Subcutaneous abdominal adipose tissue (tissue), 5 donors: Measurements from ENCODE around the gene ABLIM2.

Experiments used
- H3K27ac ChIP-seq: one replicate; pipeline ENCODE4 v1.7.0; 2013; ENCODE audit warnings: low read depth, mild to moderate bottlenecking, inconsistent platforms, low read length, moderate library complexity
- H3K27me3 ChIP-seq, 5 donors: one replicate each; pipeline ENCODE4 v1.7.0; 2013; ENCODE audit warnings: low read length in 5 of 5, inconsistent platforms in 1 of 5; ENCODE audit not compliant: control insufficient read depth in 5 of 5, insufficient read depth in 4 of 5
- H3K36me3 ChIP-seq, 5 donors: one replicate each; pipeline ENCODE4 v1.7.0; 2013; ENCODE audit warnings: low read length in 5 of 5; ENCODE audit not compliant: control insufficient read depth in 5 of 5, insufficient read depth in 5 of 5
- H3K4me1 ChIP-seq, 5 donors: one replicate each; pipeline ENCODE4 v1.7.0; 2013; ENCODE audit warnings: low read length in 5 of 5, mild to moderate bottlenecking in 3 of 5, moderate library complexity in 1 of 5; ENCODE audit not compliant: control insufficient read depth in 5 of 5, insufficient read depth in 5 of 5
- H3K4me3 ChIP-seq, 5 donors: one replicate each; pipeline ENCODE4 v1.7.0; 2013; ENCODE audit warnings: low read length in 5 of 5, low read depth in 1 of 5
- H3K9ac ChIP-seq, 5 donors: one replicate each; pipeline ENCODE4 v1.7.0; 2013; ENCODE audit warnings: low read length in 5 of 5, mild to moderate bottlenecking in 4 of 5, moderate library complexity in 3 of 5
- H3K9me3 ChIP-seq, 5 donors: one replicate each; pipeline ENCODE4 v1.7.0; 2013; ENCODE audit warnings: low read length in 5 of 5; ENCODE audit not compliant: control insufficient read depth in 5 of 5
- donor health status: healthy.
- donor health status: healthy.
- donor health status: healthy.
- donor health status: healthy.
- donor health status: healthy.

Gene ABLIM2

DNA sequence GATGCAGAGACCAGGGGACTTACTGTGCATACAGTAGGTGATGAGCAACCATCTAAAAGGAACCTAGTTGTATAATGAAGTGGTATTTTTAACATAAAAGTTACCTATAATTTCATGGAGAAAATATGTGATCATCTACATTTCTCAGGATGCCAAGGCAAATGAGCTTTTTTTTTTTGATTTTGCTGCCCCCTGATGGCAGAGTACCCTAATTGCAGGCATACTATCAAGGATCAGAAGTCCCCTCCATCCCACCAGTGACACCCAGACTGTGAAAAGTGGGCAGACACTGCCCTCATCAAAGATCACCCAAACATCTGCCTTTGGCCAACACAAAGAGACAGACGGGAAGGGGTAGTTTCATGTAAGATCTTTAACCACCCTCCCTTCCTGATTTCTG, 9.6 kb upstream of the ABLIM2 start:
- H3K4me3 ChIP-seq: no peak overlapping the region
- H3K27me3 ChIP-seq: peaks cover 0 to 8% (median 5%) of the 10 kb centered on the region in 5 donors
- no peak overlapping the region for H3K9ac ChIP-seq
- H3K9me3 ChIP-seq: peaks cover 0 to 12% (median 7%) of the 10 kb centered on the region in 5 donors
- H3K27ac ChIP-seq: no peak overlapping the region
- H3K36me3 ChIP-seq: no peaks in the 10 kb centered on the region
- peaks cover 0 to 15% (median 0%) of the 10 kb centered on the region in 5 donors for H3K4me1 ChIP-seq

DNA sequence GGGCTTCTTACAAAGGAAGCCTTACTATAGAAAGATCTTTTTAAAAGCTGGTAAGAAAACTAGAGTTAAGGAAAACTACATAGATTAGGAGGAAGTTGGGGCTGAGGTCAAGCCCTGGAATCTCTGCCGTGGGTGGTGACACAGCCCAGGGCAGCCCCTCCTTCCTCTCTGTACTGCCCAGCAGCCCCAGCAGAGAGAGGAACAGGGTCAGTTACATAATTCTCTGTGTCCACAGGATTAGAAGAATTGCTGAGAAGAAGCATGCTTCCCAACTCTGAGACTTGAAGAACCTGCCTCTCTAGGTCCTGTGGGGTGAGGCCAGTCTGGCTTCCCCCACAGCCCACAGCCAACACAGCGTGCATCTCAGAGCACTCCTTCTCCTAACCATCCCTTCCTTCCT, 9.2 kb upstream of the ABLIM2 start:
- Histone ChIP-seq H3K9ac (peak overlapping the region in 1 of 5 donors; percentile 22), H3K9me3 (peaks cover 0 to 12% (median 7%) of the 10 kb centered on the region in 5 donors), H3K4me3 (no peak overlapping the region), H3K27me3 (peaks cover 0 to 11% (median 6%) of the 10 kb centered on the region in 5 donors), H3K4me1 (peaks cover 0 to 15% (median 0%) of the 10 kb centered on the region in 5 donors), H3K36me3 (no peaks in the 10 kb centered on the region), H3K27ac (peak overlapping the region; percentile 27)

GRCh38 chr4:8167291-8167690, 8.7 kb upstream of the ABLIM2 start:
- H3K4me3 ChIP-seq: no peak overlapping the region
- H3K9me3 ChIP-seq: peaks cover 0 to 12% (median 7%) of the 10 kb centered on the region in 5 donors
- H3K36me3 ChIP-seq: no peaks in the 10 kb centered on the region
- H3K27ac ChIP-seq: peak overlapping the region; percentile 27
- peaks cover 0 to 11% (median 6%) of the 10 kb centered on the region in 5 donors for H3K27me3 ChIP-seq
- no peak overlapping the region for H3K9ac ChIP-seq
- peaks cover 0 to 15% (median 0%) of the 10 kb centered on the region in 5 donors for H3K4me1 ChIP-seq

- Histone ChIP-seq H3K27me3 (peaks cover 0 to 3% (median 2%) of the 10 kb centered on the region in 5 donors), H3K9ac (no peak overlapping the region), H3K4me1 (peaks cover 0 to 6% (median 0%) of the 10 kb centered on the region in 5 donors)
These were observed 6.8 kb upstream of the ABLIM2 start for GRCh38 chr4:8165374-8165896.

DNA sequence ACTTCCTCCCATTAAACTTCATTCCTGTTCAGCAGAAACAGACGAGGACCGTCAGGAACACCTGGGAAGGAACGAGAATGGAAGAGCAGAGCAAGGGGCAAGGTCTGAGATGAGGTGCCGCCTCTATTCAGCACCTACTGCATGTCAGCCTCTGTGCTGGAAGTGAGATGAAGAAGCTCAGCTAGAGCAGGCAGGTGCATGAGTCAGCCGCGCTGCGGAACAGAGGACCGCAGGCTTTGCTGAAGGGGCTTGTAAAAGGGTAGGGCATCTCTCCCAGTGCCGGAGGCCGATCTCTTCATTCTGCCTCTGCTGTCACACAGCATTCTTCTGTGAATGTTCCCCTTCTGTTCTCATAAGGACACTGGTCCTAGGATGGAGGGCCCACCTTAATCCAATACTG, 6.1 kb upstream of the ABLIM2 start:
- H3K36me3 ChIP-seq: no peaks in the 10 kb centered on the region
- peaks cover 0 to 13% (median 5%) of the 10 kb centered on the region in 5 donors for H3K4me1 ChIP-seq
- no peak overlapping the region for H3K9ac ChIP-seq
- H3K27me3 ChIP-seq: peaks cover 0 to 3% (median 2%) of the 10 kb centered on the region in 5 donors
- peaks cover 0 to 12% (median 7%) of the 10 kb centered on the region in 5 donors for H3K9me3 ChIP-seq
- H3K27ac ChIP-seq: no peak overlapping the region
- H3K4me3 ChIP-seq: no peak overlapping the region

More at GRCh38 chr4:8165374-8165896, 6.8 kb upstream of the ABLIM2 start:
- Histone ChIP-seq H3K27ac (no peak overlapping the region), H3K9me3 (peaks cover 0 to 12% (median 7%) of the 10 kb centered on the region in 5 donors), H3K4me3 (no peak overlapping the region), H3K36me3 (no peaks in the 10 kb centered on the region)

- peaks cover 0 to 3% (median 2%) of the 10 kb centered on the region in 5 donors for H3K27me3 ChIP-seq
- H3K9ac ChIP-seq: no peak overlapping the region
- H3K27ac ChIP-seq: no peak overlapping the region
These were observed 5.6 kb upstream of the ABLIM2 start for GRCh38 chr4:8164194-8164565.

GRCh38 chr4:8163436-8164193, 5.0 kb upstream of the ABLIM2 start:
- peaks cover 0 to 21% (median 14%) of the 10 kb centered on the region in 5 donors for H3K4me1 ChIP-seq
- H3K4me3 ChIP-seq: no peak overlapping the region
- peaks cover 0 to 3% (median 2%) of the 10 kb centered on the region in 5 donors for H3K27me3 ChIP-seq
- H3K9ac ChIP-seq: no peak overlapping the region
- no peak overlapping the region for H3K27ac ChIP-seq
- peaks cover 0 to 8% (median 4%) of the 10 kb centered on the region in 5 donors for H3K9me3 ChIP-seq
- H3K36me3 ChIP-seq: no peaks in the 10 kb centered on the region

More at GRCh38 chr4:8164194-8164565, 5.6 kb upstream of the ABLIM2 start:
- H3K4me1 ChIP-seq: peaks cover 0 to 18% (median 11%) of the 10 kb centered on the region in 5 donors
- H3K9me3 ChIP-seq: peaks cover 0 to 12% (median 7%) of the 10 kb centered on the region in 5 donors
- no peak overlapping the region for H3K4me3 ChIP-seq
- H3K36me3 ChIP-seq: no peaks in the 10 kb centered on the region

- H3K27me3 ChIP-seq: peaks cover 0 to 3% (median 2%) of the 10 kb centered on the region in 5 donors
- H3K4me1 ChIP-seq: peaks cover 0 to 27% (median 19%) of the 10 kb centered on the region in 5 donors
- H3K36me3 ChIP-seq: no peaks in the 10 kb centered on the region
- peaks cover 0 to 2% (median 0%) of the 10 kb centered on the region in 5 donors for H3K9me3 ChIP-seq
- no peak overlapping the region for H3K27ac ChIP-seq
- no peak overlapping the region for H3K4me3 ChIP-seq
- no peak overlapping the region for H3K9ac ChIP-seq
These were observed 4.4 kb upstream of the ABLIM2 start for GRCh38 chr4:8163026-8163425.

DNA sequence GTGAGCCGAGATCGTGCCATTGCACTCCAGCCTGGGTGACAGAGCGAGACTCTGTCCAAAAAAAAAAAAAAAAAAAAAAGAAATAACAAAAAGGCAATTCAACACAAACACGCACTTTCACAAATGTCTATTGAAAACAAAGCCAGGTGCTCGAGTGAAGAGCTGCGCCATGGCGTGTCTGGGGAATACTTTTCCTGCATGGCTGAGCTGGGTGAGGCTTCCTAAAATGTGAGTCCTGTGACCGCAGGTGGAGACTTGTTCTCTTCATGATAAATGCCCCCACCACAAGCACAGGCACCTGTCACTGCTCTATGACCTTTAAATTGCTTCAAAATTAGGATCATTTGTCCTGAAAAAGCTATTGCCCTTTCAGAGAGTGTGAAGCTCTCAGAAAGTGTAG, 4.0 kb upstream of the ABLIM2 start:
- H3K36me3 ChIP-seq: no peaks in the 10 kb centered on the region
- no peak overlapping the region for H3K4me3 ChIP-seq
- H3K4me1 ChIP-seq: peaks cover 0 to 31% (median 21%) of the 10 kb centered on the region in 5 donors
- H3K27ac ChIP-seq: no peak overlapping the region
- H3K9me3 ChIP-seq: no peaks in the 10 kb centered on the region
- H3K27me3 ChIP-seq: peaks cover 0 to 3% (median 3%) of the 10 kb centered on the region in 5 donors
- no peak overlapping the region for H3K9ac ChIP-seq

- Histone ChIP-seq H3K36me3 (no peaks in the 10 kb centered on the region), H3K27me3 (peaks cover 0 to 3% (median 3%) of the 10 kb centered on the region in 5 donors), H3K9me3 (no peaks in the 10 kb centered on the region), H3K4me1 (peaks cover 0 to 31% (median 25%) of the 10 kb centered on the region in 5 donors), H3K9ac (peak overlapping the region in 1 of 5 donors; percentile 37), H3K4me3 (no peak overlapping the region), H3K27ac (no peak overlapping the region)
These were observed 2.0 kb upstream of the ABLIM2 start for GRCh38 chr4:8160572-8160971.
